Sigmoid colon (tissue), 7 donors: Measurements from ENCODE around the gene SLC39A7. TPM values are rescaled to one million over a fixed set of nuclear protein-coding genes. Genes with fewer than 3 reads are reported as not detected.

Experiments used
- DNase-seq: peaks from one replicate; pipeline ENCODE4 v3.0.0-alpha.2; 2019
- H3K27ac ChIP-seq, 4 donors: fragments of 200-600 bp; sonication (generic); one replicate each; pipeline ENCODE4 v1.5.1; 2016 to 2019; ENCODE audit warnings: mild to moderate bottlenecking in 1 of 4
- H3K27me3 ChIP-seq, 3 donors: fragments of 200-600 bp; sonication (generic); one replicate each; pipeline ENCODE4 v1.5.1; 2019; ENCODE audit warnings: mild to moderate bottlenecking in 1 of 3
- H3K36me3 ChIP-seq, 4 donors: fragments of 200-600 bp; sonication (generic); one replicate each; pipeline ENCODE4 v1.5.1; 2016 to 2019
- H3K4me1 ChIP-seq, 4 donors: fragments of 200-600 bp; sonication (generic); one replicate each; pipeline ENCODE4 v1.5.1; 2017 to 2019
- H3K4me3 ChIP-seq, 4 donors: fragments of 200-600 bp; sonication (generic); one replicate each; pipeline ENCODE4 v1.5.1; 2017 to 2019; ENCODE audit warnings: mild to moderate bottlenecking in 2 of 4, moderate library complexity in 1 of 4
- H3K9me3 ChIP-seq, 4 donors: fragments of 200-600 bp in 3 of 4; sonication (generic) in 3 of 4; one replicate each; pipeline versions ENCODE4 v1.5.1 to v1.6.1; 2013 to 2019
- CTCF ChIP-seq, 4 experiments: fragments of 450-650 bp in 3 of 4; fragments of 200-600 bp in 1 of 4; IDR thresholded peaks; one replicate each; pipeline ENCODE4 v1.5.1; 2016 to 2019; ENCODE audit warnings: antibody characterized with exemption in 4 of 4, mild to moderate bottlenecking in 3 of 4, moderate library complexity in 2 of 4
- EP300 ChIP-seq, 4 donors: sonication (generic); formaldehyde crosslinking; IDR thresholded peaks; one replicate each; pipeline ENCODE4 v1.6.1; 2017; ENCODE audit warnings: antibody characterized with exemption in 4 of 4
- POLR2A ChIP-seq, 2 donors: fragments of 450-650 bp; IDR thresholded peaks; one replicate each; pipeline ENCODE4 v1.6.1; 2016; ENCODE audit warnings: antibody characterized with exemption in 2 of 2, mild to moderate bottlenecking in 2 of 2, moderate library complexity in 2 of 2
- POLR2AphosphoS5 ChIP-seq, 4 donors: sonication (generic); formaldehyde crosslinking; IDR thresholded peaks; one replicate each; pipeline ENCODE4 v1.6.1; 2017; ENCODE audit warnings: antibody characterized with exemption in 4 of 4
- WGBS, 2 donors: extraction: QIAGEN DNeasy Blood & Tissue Kit; methylation state at CpG; one replicate each; pipeline ENCODE4 v1.1.7; 2013; 5-methylcytosine and 5-hydroxymethylcytosine counted together
- intact Hi-C: fragments of 100-400 bp; cut with DNase I; formaldehyde crosslinking; loops from one replicate; pipeline ENCODE4 v1.15.1; 2023
- polyA plus RNA-seq, 3 donors: library from polyadenylated mRNA; stranded (reverse); fragments of 200-250 nt; gene quantifications; one replicate each; pipeline ENCODE4 v1.2.3, GENCODE V29; 2013
- total RNA-seq, 4 donors: library from RNA; depleted of rRNA; stranded (reverse); fragments of >200 nt; gene quantifications; one replicate each; pipeline ENCODE4 v1.1.0, GENCODE V29; 2016
- donor health status: healthy with polysubstance abuse.
- donor health status: Bipolar disorder and iron deficiency.
- donor health status: healthy.

Gene SLC39A7
- total and polyA plus RNA-seq, 7 donors = 31.2 to 189 (median 49.6) TPM

GRCh38 chr6:33247977-33248642, 47.4 kb downstream of the SLC39A7 start:
- Histone ChIP-seq H3K36me3 (peaks cover 0 to 20% (median 4%) of the 10 kb centered on the region in 4 donors), H3K4me1 (peaks cover 0 to 27% (median 24%) of the 10 kb centered on the region in 4 donors), H3K4me3 (peak overlapping the region; percentile 26 to 64 (median 54)), H3K27me3 (no peaks in the 10 kb centered on the region), H3K9me3 (no peaks in the 10 kb centered on the region), H3K27ac (peak overlapping the region; percentile 89 to 94 (median 94))
- 3 to 5% methylated on average over 28 of the region's 28 CpGs for WGBS, 2 donors
- peak; percentile 95 to 99 (median 98) for TF ChIP-seq CTCF (IDR thresholded peaks at IDR 0.05)
- TF ChIP-seq POLR2AphosphoS5 (IDR thresholded peaks at IDR 0.05) = peak in 3 of 4 donors; percentile 26 to 43 (median 37)
- TF ChIP-seq EP300 (IDR thresholded peaks at IDR 0.05) = no peak
- peak; percentile 94 for DNase-seq
- intact Hi-C loops = loop anchor here (1.0 to 5.0 kb wide), 6 partner anchors 39 to 356 kb away; partner anchors contain the start of genes RING1, RXRB and SLC39A7

GRCh38 chr6:33248643-33248931, 47.9 kb downstream of the SLC39A7 start:
- intact Hi-C loops = loop anchor here (1.0 to 5.0 kb wide), 6 partner anchors 40 to 356 kb away; partner anchors contain the start of genes RING1, RXRB and SLC39A7
- TF ChIP-seq CTCF (IDR thresholded peaks at IDR 0.05) (peak in 2 of 4 experiments; percentile 3 to 5), POLR2AphosphoS5 (IDR thresholded peaks at IDR 0.05) (no peak), POLR2A (IDR thresholded peaks at IDR 0.05) (no peak), EP300 (IDR thresholded peaks at IDR 0.05) (no peak)
- no peak for DNase-seq
- Histone ChIP-seq H3K36me3 (peaks cover 0 to 20% (median 4%) of the 10 kb centered on the region in 4 donors), H3K4me1 (peaks cover 0 to 27% (median 24%) of the 10 kb centered on the region in 4 donors), H3K9me3 (no peaks in the 10 kb centered on the region), H3K27ac (peak overlapping the region; percentile 89 to 94 (median 94)), H3K4me3 (peak overlapping the region; percentile 26 to 64 (median 54)), H3K27me3 (no peaks in the 10 kb centered on the region)
- 1% methylated on average over 18 of the region's 18 CpGs for WGBS, 2 donors

GRCh38 chr6:33248932-33249731, 48.5 kb downstream of the SLC39A7 start:
- Histone ChIP-seq H3K27me3 (no peaks in the 10 kb centered on the region), H3K36me3 (peaks cover 0 to 20% (median 4%) of the 10 kb centered on the region in 4 donors), H3K4me1 (peaks cover 0 to 27% (median 24%) of the 10 kb centered on the region in 4 donors), H3K27ac (peak overlapping the region; percentile 89 to 94 (median 94)), H3K9me3 (no peaks in the 10 kb centered on the region), H3K4me3 (peak overlapping the region; percentile 37 to 64 (median 54))
- peak; percentile 88 to 95 for TF ChIP-seq POLR2A (IDR thresholded peaks at IDR 0.05)
- peak; percentile 81 to 97 (median 88) for TF ChIP-seq POLR2AphosphoS5 (IDR thresholded peaks at IDR 0.05)
- no peak for TF ChIP-seq CTCF (IDR thresholded peaks at IDR 0.05)
- TF ChIP-seq EP300 (IDR thresholded peaks at IDR 0.05) = no peak
- intact Hi-C loops = loop anchor here (1.0 to 5.0 kb wide), 6 partner anchors 40 to 357 kb away; partner anchors contain the start of genes RING1, RXRB and SLC39A7
- DNase-seq = peak; percentile 99
- WGBS, 2 donors = 0% methylated on average over 58 of the region's 58 CpGs

GRCh38 chr6:33249732-33250630, 49.3 kb downstream of the SLC39A7 start:
- Histone ChIP-seq H3K9me3 (no peaks in the 10 kb centered on the region), H3K4me1 (peaks cover 0 to 27% (median 24%) of the 10 kb centered on the region in 4 donors), H3K36me3 (peaks cover 0 to 22% (median 4%) of the 10 kb centered on the region in 4 donors), H3K27ac (peak overlapping the region; percentile 89 to 94 (median 94)), H3K27me3 (no peaks in the 10 kb centered on the region), H3K4me3 (peak overlapping the region; percentile 37 to 64 (median 54))
- TF ChIP-seq POLR2AphosphoS5 (IDR thresholded peaks at IDR 0.05) (no peak), POLR2A (IDR thresholded peaks at IDR 0.05) (no peak), EP300 (IDR thresholded peaks at IDR 0.05) (no peak), CTCF (IDR thresholded peaks at IDR 0.05) (no peak)
- 20% methylated on average over 15 of the region's 15 CpGs for WGBS, 2 donors
- DNase-seq = peak; percentile 68
- intact Hi-C loops = loop anchor here (2.0 to 5.0 kb wide), 4 partner anchors 41 to 358 kb away; partner anchors contain the start of genes RING1, RXRB and SLC39A7
